Glutamatergic neuron (in vitro differentiated cells): ENCODE results near the gene CASP9. TPM values are rescaled to one million over a fixed set of nuclear protein-coding genes. Genes with fewer than 3 reads are reported as not detected.

ENCODE experiments used
- DNase-seq: peaks from one replicate; pipeline ENCODE4 v3.0.0; 2022
- H3K27ac Mint-ChIP-seq: one replicate; pipeline ENCODE4 v1.8.0; 2020; ENCODE audit warnings: mild to moderate bottlenecking, mixed read lengths, inconsistent platforms; ENCODE audit not compliant: unreplicated experiment
- H3K27me3 Mint-ChIP-seq: one replicate; pipeline ENCODE4 v1.8.0; 2020; ENCODE audit warnings: mild to moderate bottlenecking, moderate library complexity, mixed read lengths, inconsistent platforms; ENCODE audit not compliant: unreplicated experiment
- H3K36me3 Mint-ChIP-seq: one replicate; pipeline ENCODE4 v1.8.0; 2020; ENCODE audit warnings: mild to moderate bottlenecking, mixed read lengths, inconsistent platforms; ENCODE audit not compliant: unreplicated experiment
- H3K4me1 Mint-ChIP-seq: one replicate; pipeline ENCODE4 v1.8.0; 2020; ENCODE audit warnings: mild to moderate bottlenecking, low read depth, mixed read lengths, inconsistent platforms; ENCODE audit not compliant: unreplicated experiment
- H3K4me3 Mint-ChIP-seq: one replicate; pipeline ENCODE4 v1.8.0; 2020; ENCODE audit warnings: mild to moderate bottlenecking, mixed read lengths, inconsistent platforms; ENCODE audit not compliant: unreplicated experiment
- H3K9me3 Mint-ChIP-seq: one replicate; pipeline ENCODE4 v1.8.0; 2020; ENCODE audit warnings: mild to moderate bottlenecking, moderate library complexity, mixed read lengths, inconsistent platforms; ENCODE audit not compliant: unreplicated experiment
- CTCF ChIP-seq: fragments of 200-600 bp; sonication (generic); IDR thresholded peaks from one replicate; pipeline ENCODE4 v1.5.0; 2021; ENCODE audit not compliant: partially characterized antibody, unreplicated experiment
- total RNA-seq: library from RNA; stranded (reverse); fragmentation: NEBNext Ultra II Directional; extraction: Animal tissue kit (Norgen Biotek cat#: 25700); gene quantifications from one replicate; pipeline ENCODE4 v1.2.1, GENCODE V29; 2021; ENCODE audit not compliant: unreplicated experiment

Gene CASP9
- total RNA-seq, 1 donor from 2014 or later, result 12.8 TPM

GRCh38 chr1:15526490-15527339 lies 2.7 kb upstream of the CASP9 start, which contains the start of gene DNAJC16:
TSS of gene DNAJC16 (plus strand) at chr1:15526848. CDS start at chr1:15529106, 2,258 bp downstream.
- Mint-ChIP-seq H3K4me3 (peak within 1 kb of the TSS; percentile 92), H3K27ac (peak within 1 kb of the TSS; percentile 80), H3K36me3 (no peaks in the 10 kb centered on the region), H3K4me1 (peaks cover 8% of the 10 kb centered on the region), H3K9me3 (peaks cover 7% of the 10 kb centered on the region), H3K27me3 (peaks cover 9% of the 10 kb centered on the region)
- DNase-seq, result peak; percentile 97
- TF ChIP-seq CTCF, result no peak

- no peak for TF ChIP-seq CTCF
- Mint-ChIP-seq H3K9me3 (peaks cover 7% of the 10 kb centered on the region), H3K27ac (peak overlapping the region; percentile 80), H3K4me1 (peaks cover 8% of the 10 kb centered on the region), H3K27me3 (peaks cover 9% of the 10 kb centered on the region), H3K36me3 (no peaks in the 10 kb centered on the region), H3K4me3 (peak overlapping the region; percentile 92)
- no peak for DNase-seq
These were observed 2.0 kb upstream of the CASP9 start for GRCh38 chr1:15526021-15526489.

- Mint-ChIP-seq H3K27me3 (peaks cover 9% of the 10 kb centered on the region), H3K4me1 (peaks cover 8% of the 10 kb centered on the region), H3K9me3 (peaks cover 7% of the 10 kb centered on the region), H3K36me3 (no peaks in the 10 kb centered on the region), H3K4me3 (peak overlapping the region; percentile 92), H3K27ac (peak overlapping the region; percentile 80)
- no peak for TF ChIP-seq CTCF
- no peak for DNase-seq
These were observed 1.3 kb upstream of the CASP9 start for GRCh38 chr1:15525050-15526020.

- Mint-ChIP-seq H3K27ac (peak overlapping the region; percentile 98), H3K4me3 (peak overlapping the region; percentile 92), H3K9me3 (peaks cover 6% of the 10 kb centered on the region), H3K27me3 (peaks cover 9% of the 10 kb centered on the region), H3K36me3 (peaks cover 1% of the 10 kb centered on the region), H3K4me1 (peaks cover 8% of the 10 kb centered on the region)
- TF ChIP-seq CTCF, result no peak
- peak; percentile 100 for DNase-seq
These were observed 451 bp upstream of the CASP9 start for GRCh38 chr1:15524283-15525049.
